AG10803 (cell line): ENCODE measurements around the gene ERP27.

Experiments used
- DNase-seq: peaks from one replicate; pipeline ENCODE4 v3.0.0; 2010; ENCODE audit warnings: low read depth
- H3K4me3 ChIP-seq: 2 replicates; pipeline ENCODE4 v1.5.1; 2011; ENCODE audit warnings: mild to moderate bottlenecking, low read length, control low read depth
- CTCF ChIP-seq: conservative IDR thresholded peaks from 2 replicates; pipeline ENCODE4 v1.5.1; 2011; ENCODE audit warnings: mild to moderate bottlenecking, low read length, control low read depth, inconsistent platforms

The ERP27 gene

GRCh38 chr12:14873440-14874185 is 64.7 kb downstream of the ERP27 start:
- DNase-seq: no peak
- no peak for TF ChIP-seq CTCF
- no peak overlapping the region for H3K4me3 ChIP-seq

DNA sequence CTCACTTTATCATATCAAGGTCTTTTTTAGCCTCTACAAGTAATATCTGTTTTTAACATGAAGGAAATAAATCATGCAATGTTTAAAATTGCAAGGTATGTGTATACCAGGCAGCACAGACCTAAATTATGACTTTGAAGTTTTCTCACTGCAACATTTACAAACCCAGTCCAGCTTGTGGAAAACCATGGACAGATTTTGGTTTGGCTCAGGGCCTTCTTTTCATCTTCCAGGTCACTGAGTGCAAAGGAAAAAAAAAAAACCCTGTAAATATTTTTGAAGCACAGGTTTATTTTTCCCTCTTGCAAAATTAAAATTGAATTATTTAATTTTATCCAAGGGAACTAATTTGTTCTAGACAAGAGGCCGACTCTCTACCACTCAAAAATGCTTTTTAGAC is 66.5 kb downstream of the ERP27 start:
- no peak for TF ChIP-seq CTCF

GRCh38 chr12:14871247-14871646 is 67.1 kb downstream of the ERP27 start:
- DNase-seq: no peak
- no peak overlapping the region for H3K4me3 ChIP-seq
- no peak for TF ChIP-seq CTCF

More for the DNA sequence above, 66.5 kb downstream of the ERP27 start:
- H3K4me3 ChIP-seq: no peak overlapping the region
- no peak for DNase-seq

DNA sequence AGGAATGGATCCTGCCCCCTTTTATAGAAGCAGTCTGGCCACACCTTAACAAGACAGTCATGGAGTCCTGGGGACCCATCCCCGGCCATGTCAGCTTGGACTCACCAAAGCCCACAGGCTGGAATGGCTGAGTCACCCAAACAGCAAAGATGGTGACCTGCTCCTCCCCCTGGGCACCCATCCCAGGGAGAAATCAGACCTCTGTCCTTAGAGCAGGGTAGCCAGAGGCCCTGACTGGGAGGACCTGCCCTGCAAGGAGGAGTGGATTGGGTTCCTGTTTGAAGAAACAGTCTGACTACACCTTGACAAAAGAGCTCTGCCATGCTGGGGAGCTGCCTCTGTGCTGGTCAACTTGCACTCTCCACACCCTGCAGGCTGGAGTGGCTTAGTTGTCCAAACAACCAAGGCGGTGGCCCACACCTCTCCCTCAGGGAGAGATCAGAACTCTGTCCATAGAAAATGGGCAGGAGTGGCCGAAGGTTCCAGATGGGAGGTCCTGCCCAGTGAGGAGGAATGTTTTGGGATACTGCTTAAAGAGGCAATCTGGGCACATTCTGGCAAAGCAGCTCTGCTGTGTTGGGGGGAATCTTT is 69.3 kb downstream of the ERP27 start:
- no peak for DNase-seq
- no peak overlapping the region for H3K4me3 ChIP-seq
- no peak for TF ChIP-seq CTCF
